HL-60/S4 (cell line): ENCODE data around the gene SHANK3.

Experiments used
- in situ Hi-C: fragments of 300-500 bp; cut with MboI; formaldehyde crosslinking; loops from 2 replicates; pipeline ENCODE4 v1.14.3; 2022; ENCODE audit warnings: low sequenced_read_pairs

The SHANK3 gene

GRCh38 chr22:50711446-50712340 lies 39.1 kb downstream of the SHANK3 start:
- in situ Hi-C loops, result no loop called here

- in situ Hi-C loops, result no loop called here
Measured at GRCh38 chr22:50712341-50713007, 39.9 kb downstream of the SHANK3 start.

- in situ Hi-C loops, result no loop called here
Measured at GRCh38 chr22:50713008-50713385, 40.4 kb downstream of the SHANK3 start.

GRCh38 chr22:50713571-50714056 lies 41.0 kb downstream of the SHANK3 start:
- in situ Hi-C loops, result no loop called here

- in situ Hi-C loops, result no loop called here
Measured at GRCh38 chr22:50714150-50714549, 41.5 kb downstream of the SHANK3 start.

- in situ Hi-C loops, result no loop called here
Measured at GRCh38 chr22:50714631-50715179, 42.1 kb downstream of the SHANK3 start.

GRCh38 chr22:50715250-50715649 lies 42.6 kb downstream of the SHANK3 start:
- in situ Hi-C loops, result no loop called here

GRCh38 chr22:50715776-50716175 lies 43.2 kb downstream of the SHANK3 start:
- in situ Hi-C loops, result no loop called here

GRCh38 chr22:50716290-50717024 lies 43.8 kb downstream of the SHANK3 start:
- in situ Hi-C loops, result no loop called here

GRCh38 chr22:50717709-50718351 lies 45.2 kb downstream of the SHANK3 start:
- in situ Hi-C loops, result no loop called here

GRCh38 chr22:50718352-50718709 lies 45.7 kb downstream of the SHANK3 start:
- in situ Hi-C loops, result no loop called here

- in situ Hi-C loops, result no loop called here
Measured at GRCh38 chr22:50719814-50720300, 47.2 kb downstream of the SHANK3 start.

GRCh38 chr22:50720301-50721256 lies 48.0 kb downstream of the SHANK3 start:
- in situ Hi-C loops, result no loop called here

- in situ Hi-C loops, result no loop called here
Measured at GRCh38 chr22:50721257-50721844, 48.7 kb downstream of the SHANK3 start.

GRCh38 chr22:50722048-50722701 lies 49.6 kb downstream of the SHANK3 start:
- in situ Hi-C loops, result no loop called here
